Hepatocyte (in vitro differentiated cells): Measurements from ENCODE around the gene C22orf23.

Source experiments
- CTCF ChIP-seq: fragments of 200-600 bp; sonication (generic); IDR thresholded peaks from 2 replicates; pipeline ENCODE4 v1.5.1; 2016; ENCODE audit warnings: antibody characterized with exemption, mild to moderate bottlenecking; ENCODE audit not compliant: poor library complexity
- EZH2 ChIP-seq: fragments of 200-600 bp; sonication (generic); IDR thresholded peaks from 2 replicates; pipeline ENCODE4 v1.6.1; 2016; ENCODE audit warnings: antibody characterized with exemption, mild to moderate bottlenecking, borderline replicate concordance

DNA sequence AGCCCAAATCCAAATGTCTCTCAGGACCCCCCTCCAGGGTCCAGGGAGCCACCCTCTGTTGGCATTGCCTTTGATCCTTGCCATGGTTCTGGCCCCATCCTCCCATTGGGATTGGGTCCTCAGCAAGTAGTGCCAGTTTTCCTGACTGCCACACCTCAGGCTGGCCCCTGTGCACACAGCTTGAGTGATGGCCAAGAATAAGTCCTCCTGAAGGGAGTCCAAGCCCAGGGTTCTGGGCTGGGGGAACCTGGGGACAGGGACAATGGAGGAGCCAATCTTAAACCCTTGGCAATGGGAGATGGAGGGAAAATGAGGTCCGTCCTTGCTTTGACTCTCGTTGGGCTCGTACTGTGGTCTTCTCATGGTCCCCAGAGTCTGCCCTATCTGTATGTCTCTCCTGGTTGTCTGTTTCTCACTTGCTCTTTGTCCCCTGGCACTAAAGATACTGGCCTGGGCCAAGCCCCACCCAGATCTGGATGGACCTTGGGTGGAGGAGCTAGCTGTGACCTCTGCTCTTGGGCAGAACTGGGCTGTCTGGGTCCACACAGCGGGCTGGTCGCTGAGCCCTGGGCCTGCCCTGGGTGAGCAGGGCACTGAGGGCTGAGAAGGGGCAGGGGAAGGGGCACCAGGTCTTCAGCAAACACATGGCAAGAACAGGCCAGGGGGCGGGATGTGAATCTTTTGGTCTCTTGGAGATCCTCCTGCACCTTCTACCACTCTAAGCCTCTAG, 28.0 kb upstream of the C22orf23 start:
- TF ChIP-seq CTCF (no peak), EZH2 (no peak)
